ENCODE results near the gene PRKACB.

PRKACB gene

DNA sequence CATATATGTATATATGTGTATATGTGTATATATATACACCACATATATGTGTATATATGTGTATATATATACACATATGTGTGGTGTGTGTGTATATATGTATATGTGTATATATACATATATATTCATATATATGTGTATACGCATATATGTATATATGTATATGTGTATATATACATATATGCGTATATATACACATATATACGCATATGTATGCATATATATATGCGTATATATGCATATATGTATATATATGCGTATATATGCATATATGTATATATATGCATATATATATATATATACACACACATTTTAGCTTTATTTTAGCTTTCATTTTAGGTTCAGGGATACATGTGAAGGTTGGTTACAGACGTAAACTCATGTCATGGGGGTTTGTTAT, 54.8 kb downstream of the PRKACB start:
- Histone ChIP-seq H4K20me1 (ENCODE audit: control insufficient read depth, insufficient read depth, low read depth, low read length) (no peaks in the 10 kb centered on the region), H3K79me2 (ENCODE audit: control insufficient read depth, low read length) (no peaks in the 10 kb centered on the region), H3K4me3 (ENCODE audit: low read length) (no peak overlapping the region), H3K27me3 (ENCODE audit: control insufficient read depth, low read length) (no peaks in the 10 kb centered on the region), H3K36me3 (ENCODE audit: control insufficient read depth, low read length) (peaks cover 73% of the 10 kb centered on the region), H3K9me2 (replicated peaks; ENCODE audit: control insufficient read depth, low read length) (no peaks in the 10 kb centered on the region), H3F3A (ENCODE audit: control insufficient read depth, insufficient read depth) (no peaks in the 10 kb centered on the region), H3K4me1 (ENCODE audit: control insufficient read depth, low read length) (no peaks in the 10 kb centered on the region), H3K27ac (ENCODE audit: low read depth, low read length) (no peak overlapping the region), H3K9me3 (ENCODE audit: control insufficient read depth, insufficient read depth, low read length) (no peaks in the 10 kb centered on the region), H3K4me2 (ENCODE audit: low read length) (no peak overlapping the region)
- no peak for TF ChIP-seq EZH2phosphoT487 (IDR thresholded peaks at IDR 0.05; ENCODE audit: borderline replicate concordance, low read length)
- TF ChIP-seq, protein P1, sequence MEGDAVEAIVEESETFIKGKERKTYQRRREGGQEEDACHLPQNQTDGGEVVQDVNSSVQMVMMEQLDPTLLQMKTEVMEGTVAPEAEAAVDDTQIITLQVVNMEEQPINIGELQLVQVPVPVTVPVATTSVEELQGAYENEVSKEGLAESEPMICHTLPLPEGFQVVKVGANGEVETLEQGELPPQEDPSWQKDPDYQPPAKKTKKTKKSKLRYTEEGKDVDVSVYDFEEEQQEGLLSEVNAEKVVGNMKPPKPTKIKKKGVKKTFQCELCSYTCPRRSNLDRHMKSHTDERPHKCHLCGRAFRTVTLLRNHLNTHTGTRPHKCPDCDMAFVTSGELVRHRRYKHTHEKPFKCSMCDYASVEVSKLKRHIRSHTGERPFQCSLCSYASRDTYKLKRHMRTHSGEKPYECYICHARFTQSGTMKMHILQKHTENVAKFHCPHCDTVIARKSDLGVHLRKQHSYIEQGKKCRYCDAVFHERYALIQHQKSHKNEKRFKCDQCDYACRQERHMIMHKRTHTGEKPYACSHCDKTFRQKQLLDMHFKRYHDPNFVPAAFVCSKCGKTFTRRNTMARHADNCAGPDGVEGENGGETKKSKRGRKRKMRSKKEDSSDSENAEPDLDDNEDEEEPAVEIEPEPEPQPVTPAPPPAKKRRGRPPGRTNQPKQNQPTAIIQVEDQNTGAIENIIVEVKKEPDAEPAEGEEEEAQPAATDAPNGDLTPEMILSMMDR (IDR thresholded peaks at IDR 0.05; ENCODE audit: low read depth, low read length, poor library complexity, severe bottlenecking) = no peak

DNA sequence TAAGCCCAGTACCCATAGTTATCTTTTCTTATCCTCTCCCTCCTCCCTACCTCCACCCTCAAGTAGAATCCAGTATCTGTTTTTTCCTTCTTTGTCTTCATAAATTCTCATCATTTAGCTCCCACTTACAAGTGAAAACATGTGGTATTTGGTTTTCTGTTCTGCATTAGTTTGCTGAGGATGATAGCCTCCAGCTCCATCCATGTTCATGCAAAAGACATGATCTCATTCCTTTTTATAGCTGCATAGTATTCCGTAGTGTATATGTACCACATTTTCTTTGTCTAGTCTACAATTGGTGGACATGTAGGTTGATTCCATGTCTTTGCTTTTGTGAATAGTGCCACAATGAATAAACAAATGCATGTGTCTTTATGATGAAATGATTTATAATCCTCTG, 55.2 kb downstream of the PRKACB start:
- no peak overlapping the region for H3K4me2 ChIP-seq (ENCODE audit: low read length)
- H3K79me2 ChIP-seq (ENCODE audit: control insufficient read depth, low read length) = no peaks in the 10 kb centered on the region
- H3K9me2 ChIP-seq (replicated peaks; ENCODE audit: control insufficient read depth, low read length) = no peaks in the 10 kb centered on the region
- no peaks in the 10 kb centered on the region for H4K20me1 ChIP-seq (ENCODE audit: control insufficient read depth, insufficient read depth, low read depth, low read length)
- no peak overlapping the region for H3K4me3 ChIP-seq (ENCODE audit: low read length)
- H3K27ac ChIP-seq (ENCODE audit: low read depth, low read length) = no peak overlapping the region
- TF ChIP-seq, protein P1 (IDR thresholded peaks at IDR 0.05; ENCODE audit: low read depth, low read length, poor library complexity, severe bottlenecking) = no peak
- TF ChIP-seq EZH2phosphoT487 (IDR thresholded peaks at IDR 0.05; ENCODE audit: borderline replicate concordance, low read length) = no peak
- no peaks in the 10 kb centered on the region for H3K4me1 ChIP-seq (ENCODE audit: control insufficient read depth, low read length)
- H3F3A ChIP-seq (ENCODE audit: control insufficient read depth, insufficient read depth) = no peaks in the 10 kb centered on the region
- peaks cover 73% of the 10 kb centered on the region for H3K36me3 ChIP-seq (ENCODE audit: control insufficient read depth, low read length)
- H3K9me3 ChIP-seq (ENCODE audit: control insufficient read depth, insufficient read depth, low read length) = no peaks in the 10 kb centered on the region
- H3K27me3 ChIP-seq (ENCODE audit: control insufficient read depth, low read length) = no peaks in the 10 kb centered on the region

DNA sequence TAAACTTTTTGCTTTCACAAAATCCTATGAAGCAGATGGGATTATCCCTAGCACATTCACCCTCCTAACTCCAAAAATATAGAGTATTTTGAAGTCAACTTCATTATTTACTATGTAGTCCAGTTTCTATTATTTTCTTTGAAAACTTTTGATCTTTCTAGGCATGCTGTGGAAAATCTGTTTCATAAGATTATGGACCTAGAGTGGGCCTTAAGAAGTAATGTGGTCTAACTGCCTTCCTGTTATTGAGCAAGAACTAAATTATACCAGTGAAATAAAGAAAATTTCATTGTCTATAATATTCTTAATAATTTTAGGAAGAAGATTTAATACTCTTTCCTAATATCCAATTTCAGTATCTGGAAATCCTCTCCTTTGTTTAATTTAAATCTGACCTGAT, 58.1 kb downstream of the PRKACB start:
- no peaks in the 10 kb centered on the region for H3K27me3 ChIP-seq (ENCODE audit: control insufficient read depth, low read length)

More for the DNA sequence above, 58.1 kb downstream of the PRKACB start:
- no peaks in the 10 kb centered on the region for H4K20me1 ChIP-seq (ENCODE audit: control insufficient read depth, insufficient read depth, low read depth, low read length)
- H3K4me1 ChIP-seq (ENCODE audit: control insufficient read depth, low read length) = no peaks in the 10 kb centered on the region
- H3K9me2 ChIP-seq (replicated peaks; ENCODE audit: control insufficient read depth, low read length) = no peaks in the 10 kb centered on the region
- no peaks in the 10 kb centered on the region for H3K9me3 ChIP-seq (ENCODE audit: control insufficient read depth, insufficient read depth, low read length)
- no peaks in the 10 kb centered on the region for H3K79me2 ChIP-seq (ENCODE audit: control insufficient read depth, low read length)
- H3K27ac ChIP-seq (ENCODE audit: low read depth, low read length) = no peak overlapping the region
- H3F3A ChIP-seq (ENCODE audit: control insufficient read depth, insufficient read depth) = no peaks in the 10 kb centered on the region
- H3K4me2 ChIP-seq (ENCODE audit: low read length) = no peak overlapping the region
- H3K4me3 ChIP-seq (ENCODE audit: low read length) = no peak overlapping the region
- peaks cover 73% of the 10 kb centered on the region for H3K36me3 ChIP-seq (ENCODE audit: control insufficient read depth, low read length)
- TF ChIP-seq EZH2phosphoT487 (IDR thresholded peaks at IDR 0.05; ENCODE audit: borderline replicate concordance, low read length) = no peak
- TF ChIP-seq, protein P1 (IDR thresholded peaks at IDR 0.05; ENCODE audit: low read depth, low read length, poor library complexity, severe bottlenecking) = no peak

Data from DOHH2 (cell line).